Measurements from ENCODE around the gene RASSF5. TPM values are rescaled to one million over a fixed set of nuclear protein-coding genes. Genes with fewer than 3 reads are reported as not detected.

Gene RASSF5
- total and polyA plus RNA-seq, 10 of the 15 experiments (the other 5 are each of a cell fraction or from before 2014, with no cell fraction given), result 14.0 to 89.6 (median 68.9) TPM

- TF ChIP-seq, protein P1, sequence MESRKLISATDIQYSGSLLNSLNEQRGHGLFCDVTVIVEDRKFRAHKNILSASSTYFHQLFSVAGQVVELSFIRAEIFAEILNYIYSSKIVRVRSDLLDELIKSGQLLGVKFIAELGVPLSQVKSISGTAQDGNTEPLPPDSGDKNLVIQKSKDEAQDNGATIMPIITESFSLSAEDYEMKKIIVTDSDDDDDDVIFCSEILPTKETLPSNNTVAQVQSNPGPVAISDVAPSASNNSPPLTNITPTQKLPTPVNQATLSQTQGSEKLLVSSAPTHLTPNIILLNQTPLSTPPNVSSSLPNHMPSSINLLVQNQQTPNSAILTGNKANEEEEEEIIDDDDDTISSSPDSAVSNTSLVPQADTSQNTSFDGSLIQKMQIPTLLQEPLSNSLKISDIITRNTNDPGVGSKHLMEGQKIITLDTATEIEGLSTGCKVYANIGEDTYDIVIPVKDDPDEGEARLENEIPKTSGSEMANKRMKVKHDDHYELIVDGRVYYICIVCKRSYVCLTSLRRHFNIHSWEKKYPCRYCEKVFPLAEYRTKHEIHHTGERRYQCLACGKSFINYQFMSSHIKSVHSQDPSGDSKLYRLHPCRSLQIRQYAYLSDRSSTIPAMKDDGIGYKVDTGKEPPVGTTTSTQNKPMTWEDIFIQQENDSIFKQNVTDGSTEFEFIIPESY (IDR thresholded peaks at IDR 0.05), result 0 out of 2 replicates have a peak, but pooled peaks have one; percentile 46
- TF ChIP-seq NFYB (IDR thresholded peaks at IDR 0.05; ENCODE audit: insufficient read depth, low read depth, low read length) (no peak), SUZ12 (IDR thresholded peaks at IDR 0.05; ENCODE audit: unreplicated experiment) (no peak), CBFB (IDR thresholded peaks at IDR 0.05; ENCODE audit: low read depth) (peak; percentile 71), LARP7 (IDR thresholded peaks at IDR 0.05) (peak; percentile 99), NR2F1 (conservative IDR thresholded peaks at IDR 0.05) (0 out of 2 replicates have a peak, but pooled peaks have one; percentile 61), NFYA (IDR thresholded peaks at IDR 0.05; ENCODE audit: borderline replicate concordance, low read depth, low read length) (no peak), RAD21 (IDR thresholded peaks at IDR 0.05; ENCODE audit: insufficient read depth, low read depth, low read length) (peak; percentile 59), POLR2AphosphoS2 (IDR thresholded peaks at IDR 0.05; ENCODE audit: low read depth, low read length) (peak; percentile 81; the same call in 1 of the 2 replicates), SMARCA5 (IDR thresholded peaks at IDR 0.05) (peak; percentile 99), ATF3 (IDR thresholded peaks at IDR 0.05; ENCODE audit: borderline replicate concordance, extremely low read depth, low read depth, low read length) (no peak), TBL1XR1 (IDR thresholded peaks at IDR 0.05; ENCODE audit: low read depth, low read length) (peak; percentile 80; the same call in 1 of the 2 replicates), BCLAF1 (IDR thresholded peaks at IDR 0.05) (no peak), BACH1 (IDR thresholded peaks at IDR 0.05; ENCODE audit: borderline replicate concordance) (peak; percentile 68; the same call in 1 of the 2 replicates), MEF2B (IDR thresholded peaks at IDR 0.05; ENCODE audit: partially characterized antibody, poor library complexity, severe bottlenecking) (peak; percentile 50), GABPA (IDR thresholded peaks at IDR 0.05; ENCODE audit: low read depth) (peak; percentile 84), BRCA1 (IDR thresholded peaks at IDR 0.05; ENCODE audit: low read depth, low read length) (no peak; the same call in 1 of the 2 replicates), TAF1 (IDR thresholded peaks at IDR 0.05; ENCODE audit: borderline replicate concordance, low read depth, low read length) (peak; percentile 98), TCF3 (IDR thresholded peaks at IDR 0.05; ENCODE audit: borderline replicate concordance, insufficient read depth, low read depth, low read length) (peak; percentile 94), SPI1 (IDR thresholded peaks at IDR 0.05; ENCODE audit: borderline replicate concordance, insufficient read depth, low read depth, low read length) (no peak), HDAC2 (IDR thresholded peaks at IDR 0.05) (peak; percentile 100), CEBPB (IDR thresholded peaks at IDR 0.05; ENCODE audit: borderline replicate concordance in 1 of 2, low read depth in 2 of 2, low read length in 2 of 2) (no peak), NRF1 (conservative IDR thresholded peaks at IDR 0.05; ENCODE audit: low read depth, low read length) (peak; percentile 86)
- TF ChIP-seq, protein P2, sequence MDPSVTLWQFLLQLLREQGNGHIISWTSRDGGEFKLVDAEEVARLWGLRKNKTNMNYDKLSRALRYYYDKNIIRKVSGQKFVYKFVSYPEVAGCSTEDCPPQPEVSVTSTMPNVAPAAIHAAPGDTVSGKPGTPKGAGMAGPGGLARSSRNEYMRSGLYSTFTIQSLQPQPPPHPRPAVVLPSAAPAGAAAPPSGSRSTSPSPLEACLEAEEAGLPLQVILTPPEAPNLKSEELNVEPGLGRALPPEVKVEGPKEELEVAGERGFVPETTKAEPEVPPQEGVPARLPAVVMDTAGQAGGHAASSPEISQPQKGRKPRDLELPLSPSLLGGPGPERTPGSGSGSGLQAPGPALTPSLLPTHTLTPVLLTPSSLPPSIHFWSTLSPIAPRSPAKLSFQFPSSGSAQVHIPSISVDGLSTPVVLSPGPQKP (IDR thresholded peaks at IDR 0.05; ENCODE audit: low read depth, low read length), result peak; percentile 39; the same call in 1 of the 2 replicates
Observed at GRCh38 chr1:206612129-206612876, 105.0 kb downstream of the RASSF5 start, which contains the start of gene EIF2D (continued).
